ENCODE results near the gene C1QTNF12.

DNA sequence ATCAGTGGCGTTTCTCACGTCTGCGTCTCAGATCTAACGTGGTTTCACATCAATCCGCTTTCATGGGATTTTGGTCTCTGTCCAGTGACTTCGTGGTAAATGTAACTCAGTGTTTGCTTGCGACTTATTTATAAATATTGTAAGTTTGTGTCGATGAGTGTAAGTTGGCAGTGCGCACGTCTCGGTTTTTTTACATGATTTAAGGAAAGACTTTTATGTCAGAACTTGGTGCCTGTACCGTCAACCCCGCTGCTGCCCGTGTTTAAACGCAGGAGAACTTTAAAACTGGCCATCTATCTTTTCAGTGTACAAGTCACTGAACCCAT, 13.0 kb downstream of the C1QTNF12 start:
- no peak for TF ChIP-seq POLR2A (IDR thresholded peaks at IDR 0.05)
- TF ChIP-seq, protein P1, sequence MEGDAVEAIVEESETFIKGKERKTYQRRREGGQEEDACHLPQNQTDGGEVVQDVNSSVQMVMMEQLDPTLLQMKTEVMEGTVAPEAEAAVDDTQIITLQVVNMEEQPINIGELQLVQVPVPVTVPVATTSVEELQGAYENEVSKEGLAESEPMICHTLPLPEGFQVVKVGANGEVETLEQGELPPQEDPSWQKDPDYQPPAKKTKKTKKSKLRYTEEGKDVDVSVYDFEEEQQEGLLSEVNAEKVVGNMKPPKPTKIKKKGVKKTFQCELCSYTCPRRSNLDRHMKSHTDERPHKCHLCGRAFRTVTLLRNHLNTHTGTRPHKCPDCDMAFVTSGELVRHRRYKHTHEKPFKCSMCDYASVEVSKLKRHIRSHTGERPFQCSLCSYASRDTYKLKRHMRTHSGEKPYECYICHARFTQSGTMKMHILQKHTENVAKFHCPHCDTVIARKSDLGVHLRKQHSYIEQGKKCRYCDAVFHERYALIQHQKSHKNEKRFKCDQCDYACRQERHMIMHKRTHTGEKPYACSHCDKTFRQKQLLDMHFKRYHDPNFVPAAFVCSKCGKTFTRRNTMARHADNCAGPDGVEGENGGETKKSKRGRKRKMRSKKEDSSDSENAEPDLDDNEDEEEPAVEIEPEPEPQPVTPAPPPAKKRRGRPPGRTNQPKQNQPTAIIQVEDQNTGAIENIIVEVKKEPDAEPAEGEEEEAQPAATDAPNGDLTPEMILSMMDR (IDR thresholded peaks at IDR 0.05), result no peak

Measured in Peyer's patch (tissue), 4 donors.